SK-N-SH (cell line): Measurements from ENCODE around the gene MRPL19. TPM values are rescaled to one million over a fixed set of nuclear protein-coding genes. Genes with fewer than 3 reads are reported as not detected.

Experiments used
- CTCF ChIA-PET: fragments of 300-600, 350-600 bp; formaldehyde crosslinking; extraction: SDS; loops from one replicate; lab custom pipeline; 2021; lab: Yijun Ruan, JAX
- POLR2A ChIA-PET: fragments of 350-600 bp; sonication (Branson Sonifier 250); formaldehyde crosslinking; extraction: SDS; loops from one replicate; lab custom pipeline; 2020; ENCODE audit warnings: antibody characterized with exemption, inconsistent platforms; lab: Yijun Ruan, JAX
- DNase-seq: peaks from one replicate; pipeline ENCODE4 v3.0.0; 2012
- H2AFZ ChIP-seq: fragments of 200-600 bp; sonication (generic); 2 replicates; pipeline ENCODE4 v1.8.1; 2016; ENCODE audit warnings: antibody characterized with exemption, mild to moderate bottlenecking, low read depth
- H3F3A ChIP-seq: fragments of 200-600 bp; sonication (generic); replicated peaks from 2 replicates; pipeline ENCODE3; 2016; ENCODE audit warnings: antibody characterized with exemption, mild to moderate bottlenecking; ENCODE audit not compliant: insufficient read depth
- H3K27ac ChIP-seq, 2 experiments: fragments of 200-500 bp in 1 of 2; fragments of 200-600 bp in 1 of 2; sonication (Bioruptor generic) in 1 of 2; sonication (generic), shearing (Covaris generic) in 1 of 2; 2 replicates each; pipeline versions ENCODE4 v1.5.1 to v1.6.1; 2014 to 2016; ENCODE audit warnings: low read depth in 2 of 2, inconsistent platforms in 1 of 2, low read length in 1 of 2, mild to moderate bottlenecking in 1 of 2, mixed read lengths in 1 of 2
- H3K27me3 ChIP-seq: fragments of 200-600 bp; sonication (generic), shearing (Covaris generic); 2 replicates; pipeline ENCODE4 v1.6.1; 2016; ENCODE audit warnings: mixed run types; ENCODE audit not compliant: insufficient read depth
- H3K36me3 ChIP-seq, 2 experiments: fragments of 200-500 bp in 1 of 2; fragments of 200-600 bp in 1 of 2; sonication (Bioruptor generic) in 1 of 2; sonication (generic) in 1 of 2; replicated peaks in 1 of 2; 2 replicates each; pipeline versions ENCODE3 to v1.5.1; 2014 to 2016; ENCODE audit warnings: low read length in 1 of 2, mild to moderate bottlenecking in 1 of 2; ENCODE audit not compliant: insufficient read depth in 2 of 2, control insufficient read depth in 1 of 2
- H3K4me1 ChIP-seq, 2 experiments: fragments of 200-500 bp in 1 of 2; fragments of 200-600 bp in 1 of 2; sonication (Bioruptor generic) in 1 of 2; sonication (generic), shearing (Covaris generic) in 1 of 2; 2 replicates each; pipeline versions ENCODE4 v1.5.1 to v1.6.1; 2014 to 2016; ENCODE audit warnings: low read depth in 1 of 2, low read length in 1 of 2, mixed run types in 1 of 2; ENCODE audit not compliant: insufficient read depth in 2 of 2, control insufficient read depth in 1 of 2
- H3K4me2 ChIP-seq: fragments of 200-600 bp; sonication (generic), shearing (Covaris generic); 2 replicates; pipeline ENCODE4 v1.6.1; 2017; ENCODE audit warnings: mixed run types
- H3K4me3 ChIP-seq, 2 experiments: fragments of 200-500 bp in 1 of 2; fragments of 200-600 bp in 1 of 2; sonication (Bioruptor generic) in 1 of 2; sonication (generic), shearing (Covaris generic) in 1 of 2; 2 replicates each; pipeline versions ENCODE4 v1.5.1 to v1.8.1; 2014 to 2016; ENCODE audit warnings: low read depth in 2 of 2, inconsistent platforms in 1 of 2, low read length in 1 of 2, mild to moderate bottlenecking in 1 of 2, mixed read lengths in 1 of 2, moderate library complexity in 1 of 2
- H3K79me2 ChIP-seq: fragments of 200-600 bp; sonication (generic); 2 replicates; pipeline ENCODE4 v1.8.1; 2017; ENCODE audit warnings: mild to moderate bottlenecking; ENCODE audit not compliant: insufficient read depth
- H3K9ac ChIP-seq: fragments of 200-600 bp; sonication (generic); 2 replicates; pipeline ENCODE4 v1.6.1; 2017; ENCODE audit warnings: mixed run types
- H3K9me2 ChIP-seq: fragments of 200-600 bp; sonication (generic); 2 replicates; pipeline ENCODE4 v1.6.1; 2017; ENCODE audit warnings: mixed run types
- H3K9me3 ChIP-seq: fragments of 200-600 bp; sonication (generic); 2 replicates; pipeline ENCODE4 v1.6.1; 2017; ENCODE audit warnings: mixed run types, mild to moderate bottlenecking, moderate library complexity
- H4K20me1 ChIP-seq: fragments of 200-600 bp; sonication (generic); 2 replicates; pipeline ENCODE4 v1.6.1; 2017; ENCODE audit warnings: mild to moderate bottlenecking, mixed run types; ENCODE audit not compliant: insufficient read depth
- ELF1 ChIP-seq: IDR thresholded peaks from 2 replicates; pipeline ENCODE4 v1.4.0; 2012
- FOSL2 ChIP-seq: IDR thresholded peaks from 2 replicates; pipeline ENCODE4 v1.4.0; 2012; ENCODE audit warnings: low read depth, mild to moderate bottlenecking, moderate library complexity, borderline replicate concordance
- FOXM1 ChIP-seq: IDR thresholded peaks from 2 replicates; pipeline ENCODE4 v1.4.0; 2012; ENCODE audit warnings: low read depth, mild to moderate bottlenecking
- MXI1 ChIP-seq: IDR thresholded peaks from 2 replicates; pipeline ENCODE4 v1.6.1; 2012; ENCODE audit warnings: mild to moderate bottlenecking, low read depth, low read length, improper control_type of control experiment
- NFIC ChIP-seq: IDR thresholded peaks from 2 replicates; pipeline ENCODE4 v1.4.0; 2012; ENCODE audit warnings: borderline replicate concordance
- NRF1 ChIP-seq: IDR thresholded peaks from 2 replicates; pipeline ENCODE4 v1.6.1; 2012; ENCODE audit warnings: low read depth, mild to moderate bottlenecking, low read length
- PBX3 ChIP-seq: IDR thresholded peaks from 2 replicates; pipeline ENCODE4; 2012
- POLR2AphosphoS5 ChIP-seq: IDR thresholded peaks from 2 replicates; pipeline ENCODE4 v1.6.1; 2012; ENCODE audit warnings: low read depth, low read length
- RCOR1 ChIP-seq: fragments of 150-350 bp; IDR thresholded peaks from 2 replicates; pipeline ENCODE4 v1.6.1; 2017; ENCODE audit warnings: antibody characterized with exemption, low read length
- SMC3 ChIP-seq: IDR thresholded peaks from 2 replicates; pipeline ENCODE4 v1.6.1; 2012; ENCODE audit warnings: low read depth, low read length, improper control_type of control experiment
- TAF1 ChIP-seq: IDR thresholded peaks from 2 replicates; pipeline ENCODE4 v1.6.1; 2012; ENCODE audit warnings: low read depth, mild to moderate bottlenecking, low read length, moderate library complexity, borderline replicate concordance
- TCF12 ChIP-seq: IDR thresholded peaks from 2 replicates; pipeline ENCODE4 v1.4.0; 2012
- TEAD4 ChIP-seq: IDR thresholded peaks from 2 replicates; pipeline ENCODE4 v1.4.0; 2012; ENCODE audit warnings: mild to moderate bottlenecking, borderline replicate concordance; ENCODE audit not compliant: insufficient read depth
- USF1 ChIP-seq: IDR thresholded peaks from 2 replicates; pipeline ENCODE4 v1.4.0; 2012; ENCODE audit warnings: low read depth, borderline replicate concordance
- YY1 ChIP-seq: IDR thresholded peaks from 2 replicates; pipeline ENCODE4 v1.4.0; 2012; ENCODE audit warnings: low read depth, mild to moderate bottlenecking
- WGBS: methylation state at CpG from one replicate; pipeline ENCODE4 v1.1.6; 2017; ENCODE audit warnings: low lambda C conversion rate; 5-methylcytosine and 5-hydroxymethylcytosine counted together
- polyA plus RNA-seq, 3 experiments: library from polyadenylated mRNA; depleted of rRNA; stranded (reverse); fragments of >200 nt; gene quantifications; 2 replicates each; pipeline ENCODE4 v1.2.3, GENCODE V29; 2012
- TF ChIP-seq, protein P1 (sequence below): fragments of 150-350 bp; IDR thresholded peaks from 2 replicates; pipeline ENCODE4 v1.6.1; 2017; ENCODE audit warnings: antibody characterized with exemption, low read length, low read depth, borderline replicate concordance
- TF ChIP-seq, protein P2 (sequence below): IDR thresholded peaks from 2 replicates; pipeline ENCODE4 v1.4.0; 2012; ENCODE audit warnings: low read depth, borderline replicate concordance

MRPL19 gene
- polyA plus RNA-seq, 1 of the 3 experiments (the other 2 are of a cell fraction) = 15.4 TPM

DNA sequence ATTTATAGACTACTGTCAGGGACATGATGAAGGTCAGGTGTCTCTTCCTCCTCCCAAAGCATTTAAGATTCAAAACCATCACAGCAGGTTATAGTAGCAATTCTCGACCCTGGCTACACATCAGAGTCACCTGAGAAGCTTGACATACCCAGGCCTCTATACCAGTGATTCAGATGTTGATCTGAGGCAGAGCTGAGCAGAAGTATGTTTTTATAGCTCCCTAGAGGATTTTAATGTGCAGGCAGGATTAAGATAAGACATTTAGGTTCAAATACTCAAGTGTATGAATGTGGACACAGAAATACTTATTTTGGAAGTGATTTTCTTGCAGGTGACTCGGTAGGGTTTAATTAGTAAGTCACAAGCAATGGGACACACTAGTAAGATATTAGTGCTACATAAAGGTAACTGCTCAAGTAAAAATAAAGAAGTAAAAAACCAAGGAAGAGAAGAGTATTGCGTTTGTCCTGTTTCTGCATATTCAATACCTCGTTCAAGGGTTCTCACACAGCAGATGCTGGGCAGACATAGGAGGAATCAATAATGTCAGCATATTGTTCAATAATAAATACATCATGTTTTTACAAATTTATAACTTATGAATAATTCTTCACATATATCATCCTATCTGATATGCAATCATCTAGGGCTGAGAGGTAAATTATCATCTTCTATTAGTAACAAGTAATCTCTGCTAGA lies 57.2 kb downstream of the MRPL19 start:
- Histone ChIP-seq H3K4me3 (no peak overlapping the region), H3K4me1 (peaks cover 0 to 11% of the 10 kb centered on the region in 2 experiments; a peak in 1 of 4 replicates), H3K9me3 (no peaks in the 10 kb centered on the region), H3K27ac (no peak overlapping the region), H3K9me2 (no peaks in the 10 kb centered on the region), H2AFZ (no peak overlapping the region), H4K20me1 (no peaks in the 10 kb centered on the region), H3K27me3 (no peaks in the 10 kb centered on the region), H3K9ac (no peak overlapping the region), H3F3A (peaks cover 9% of the 10 kb centered on the region), H3K36me3 (peaks cover 45 to 46% of the 10 kb centered on the region in 2 experiments), H3K4me2 (no peak overlapping the region), H3K79me2 (peaks cover 3% of the 10 kb centered on the region)
- ChIA-PET POLR2A (no interaction called here), CTCF (interaction anchor here (1.1 kb wide), 1 partner anchor 27 kb away, joined by 5 read pairs; no protein-coding TSS in a partner anchor)
- no peak for DNase-seq
- TF ChIP-seq FOSL2 (no peak), NRF1 (no peak), NFIC (no peak), USF1 (no peak), POLR2AphosphoS5 (no peak), TEAD4 (no peak), SMC3 (no peak), TAF1 (no peak), PBX3 (no peak), MXI1 (no peak), TCF12 (no peak), RCOR1 (no peak), FOXM1 (no peak), ELF1 (no peak), YY1 (no peak)
- TF ChIP-seq, protein P1, sequence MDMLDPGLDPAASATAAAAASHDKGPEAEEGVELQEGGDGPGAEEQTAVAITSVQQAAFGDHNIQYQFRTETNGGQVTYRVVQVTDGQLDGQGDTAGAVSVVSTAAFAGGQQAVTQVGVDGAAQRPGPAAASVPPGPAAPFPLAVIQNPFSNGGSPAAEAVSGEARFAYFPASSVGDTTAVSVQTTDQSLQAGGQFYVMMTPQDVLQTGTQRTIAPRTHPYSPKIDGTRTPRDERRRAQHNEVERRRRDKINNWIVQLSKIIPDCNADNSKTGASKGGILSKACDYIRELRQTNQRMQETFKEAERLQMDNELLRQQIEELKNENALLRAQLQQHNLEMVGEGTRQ = no peak
- TF ChIP-seq, protein P2, sequence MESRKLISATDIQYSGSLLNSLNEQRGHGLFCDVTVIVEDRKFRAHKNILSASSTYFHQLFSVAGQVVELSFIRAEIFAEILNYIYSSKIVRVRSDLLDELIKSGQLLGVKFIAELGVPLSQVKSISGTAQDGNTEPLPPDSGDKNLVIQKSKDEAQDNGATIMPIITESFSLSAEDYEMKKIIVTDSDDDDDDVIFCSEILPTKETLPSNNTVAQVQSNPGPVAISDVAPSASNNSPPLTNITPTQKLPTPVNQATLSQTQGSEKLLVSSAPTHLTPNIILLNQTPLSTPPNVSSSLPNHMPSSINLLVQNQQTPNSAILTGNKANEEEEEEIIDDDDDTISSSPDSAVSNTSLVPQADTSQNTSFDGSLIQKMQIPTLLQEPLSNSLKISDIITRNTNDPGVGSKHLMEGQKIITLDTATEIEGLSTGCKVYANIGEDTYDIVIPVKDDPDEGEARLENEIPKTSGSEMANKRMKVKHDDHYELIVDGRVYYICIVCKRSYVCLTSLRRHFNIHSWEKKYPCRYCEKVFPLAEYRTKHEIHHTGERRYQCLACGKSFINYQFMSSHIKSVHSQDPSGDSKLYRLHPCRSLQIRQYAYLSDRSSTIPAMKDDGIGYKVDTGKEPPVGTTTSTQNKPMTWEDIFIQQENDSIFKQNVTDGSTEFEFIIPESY = no peak
- WGBS = 91% methylated on average over 4 of the region's 4 CpGs
